GM18868 (cell line): ENCODE data around the gene TRIM5.
"Not testable (repeated sequence)": the region's sequence is repeated elsewhere in the genome, so short reads cannot be mapped to it uniquely, and the experiment has no call there.

ENCODE experiments used
- ATAC-seq: cut with Tn5 transposase; IDR thresholded peaks from one replicate; pipeline ENCODE4 v1.9.1; 2021; ENCODE audit warnings: mild to moderate bottlenecking, moderate library complexity; ENCODE audit not compliant: unreplicated experiment

TRIM5 gene, protein sequence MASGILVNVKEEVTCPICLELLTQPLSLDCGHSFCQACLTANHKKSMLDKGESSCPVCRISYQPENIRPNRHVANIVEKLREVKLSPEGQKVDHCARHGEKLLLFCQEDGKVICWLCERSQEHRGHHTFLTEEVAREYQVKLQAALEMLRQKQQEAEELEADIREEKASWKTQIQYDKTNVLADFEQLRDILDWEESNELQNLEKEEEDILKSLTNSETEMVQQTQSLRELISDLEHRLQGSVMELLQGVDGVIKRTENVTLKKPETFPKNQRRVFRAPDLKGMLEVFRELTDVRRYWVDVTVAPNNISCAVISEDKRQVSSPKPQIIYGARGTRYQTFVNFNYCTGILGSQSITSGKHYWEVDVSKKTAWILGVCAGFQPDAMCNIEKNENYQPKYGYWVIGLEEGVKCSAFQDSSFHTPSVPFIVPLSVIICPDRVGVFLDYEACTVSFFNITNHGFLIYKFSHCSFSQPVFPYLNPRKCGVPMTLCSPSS

DNA sequence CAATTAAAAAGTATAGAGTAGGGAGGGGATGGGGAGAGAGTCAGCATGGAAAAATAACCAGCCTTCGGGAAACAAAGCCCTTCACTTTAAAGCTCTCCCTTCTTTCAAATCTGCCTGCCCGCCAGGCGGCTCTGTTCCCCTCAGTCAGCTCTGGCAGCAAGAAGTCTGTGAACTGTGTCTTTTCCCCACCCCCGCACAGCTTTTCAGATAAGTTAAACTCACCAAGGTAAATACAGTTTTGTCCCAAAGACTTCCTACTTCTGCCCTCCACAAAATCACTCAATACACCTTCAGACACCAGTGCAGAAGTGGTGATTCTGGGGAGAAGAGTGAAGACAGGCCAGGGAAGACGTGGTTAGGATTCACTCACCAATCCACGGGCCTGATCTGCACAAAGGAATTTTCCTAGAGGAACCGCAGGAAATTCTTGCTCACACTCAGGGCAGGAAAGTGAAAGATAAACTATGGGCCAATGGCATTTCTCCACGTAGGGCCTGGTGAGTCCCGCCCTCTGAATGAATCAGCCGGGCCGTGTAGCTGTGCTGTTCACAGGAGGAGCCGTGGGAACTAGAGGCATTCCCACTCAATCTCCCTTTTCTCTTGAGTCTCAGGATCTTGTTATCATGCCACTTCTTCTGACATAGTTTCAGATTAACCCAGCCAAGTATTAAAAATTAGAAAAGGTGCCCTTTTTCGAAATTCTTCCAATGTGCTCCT, at the start of gene TRIM5:
Gene TRIM5 (minus strand): TSS at position 429 of the 717 bp plus-strand sequence. CDS start 4,897 bp downstream, outside the sequence.
- ATAC-seq: peak; percentile 77

DNA sequence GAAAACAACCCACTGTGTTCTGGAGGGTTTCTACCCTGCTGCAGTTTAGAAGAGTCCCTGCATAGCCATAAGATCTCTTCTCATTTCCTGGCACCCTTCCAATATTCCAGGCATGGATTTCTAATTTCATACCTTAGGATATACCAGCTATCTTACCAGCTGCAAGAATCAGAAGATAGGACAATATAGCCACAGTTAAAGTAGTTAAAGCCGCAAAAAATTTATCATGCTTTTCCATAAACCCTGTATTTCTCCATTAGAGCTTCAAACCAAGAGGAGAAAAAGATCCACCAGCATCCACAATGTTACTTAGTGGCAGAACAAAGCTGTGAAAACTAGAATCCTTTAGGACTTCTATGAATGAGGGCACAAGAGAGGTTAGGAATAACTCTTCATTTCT, 42.8 kb upstream of the TRIM5 start:
- ATAC-seq: no peak

DNA sequence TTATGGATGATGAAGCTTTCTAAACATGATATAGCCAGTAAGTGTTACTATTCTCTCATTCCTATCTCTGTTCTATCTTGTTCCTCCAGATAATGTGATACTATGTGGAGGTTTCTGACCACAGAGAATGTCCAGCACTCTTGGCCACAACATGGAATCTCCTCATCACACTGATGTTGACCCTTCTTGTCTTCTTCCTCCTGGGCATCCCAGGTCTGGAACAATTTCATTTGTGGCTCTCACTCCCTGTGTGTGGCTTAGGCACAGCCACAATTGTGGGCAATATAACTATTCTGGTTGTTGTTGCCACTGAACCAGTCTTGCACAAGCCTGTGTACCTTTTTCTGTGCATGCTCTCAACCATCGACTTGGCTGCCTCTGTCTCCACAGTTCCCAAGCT, 41.5 kb upstream of the TRIM5 start:
- no peak for ATAC-seq

DNA sequence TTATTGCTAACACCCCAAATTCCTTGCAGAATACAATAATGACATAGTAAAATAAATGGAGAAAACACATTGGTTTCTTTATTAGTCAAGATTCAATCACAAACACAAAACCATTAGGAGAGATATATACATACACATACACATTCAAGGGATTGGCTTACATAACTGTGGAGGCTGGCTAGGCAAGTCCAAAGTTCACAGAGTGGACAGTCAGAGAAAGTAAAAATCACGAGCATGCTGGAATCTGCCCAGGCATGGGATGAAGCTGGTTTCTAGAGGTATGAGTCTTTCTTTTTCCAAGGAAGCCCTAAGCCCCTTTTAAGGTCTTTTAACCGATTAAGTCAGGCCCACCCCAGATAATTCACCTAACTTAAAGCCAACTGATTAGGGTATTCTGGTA, 37.7 kb upstream of the TRIM5 start:
- ATAC-seq: no peak

DNA sequence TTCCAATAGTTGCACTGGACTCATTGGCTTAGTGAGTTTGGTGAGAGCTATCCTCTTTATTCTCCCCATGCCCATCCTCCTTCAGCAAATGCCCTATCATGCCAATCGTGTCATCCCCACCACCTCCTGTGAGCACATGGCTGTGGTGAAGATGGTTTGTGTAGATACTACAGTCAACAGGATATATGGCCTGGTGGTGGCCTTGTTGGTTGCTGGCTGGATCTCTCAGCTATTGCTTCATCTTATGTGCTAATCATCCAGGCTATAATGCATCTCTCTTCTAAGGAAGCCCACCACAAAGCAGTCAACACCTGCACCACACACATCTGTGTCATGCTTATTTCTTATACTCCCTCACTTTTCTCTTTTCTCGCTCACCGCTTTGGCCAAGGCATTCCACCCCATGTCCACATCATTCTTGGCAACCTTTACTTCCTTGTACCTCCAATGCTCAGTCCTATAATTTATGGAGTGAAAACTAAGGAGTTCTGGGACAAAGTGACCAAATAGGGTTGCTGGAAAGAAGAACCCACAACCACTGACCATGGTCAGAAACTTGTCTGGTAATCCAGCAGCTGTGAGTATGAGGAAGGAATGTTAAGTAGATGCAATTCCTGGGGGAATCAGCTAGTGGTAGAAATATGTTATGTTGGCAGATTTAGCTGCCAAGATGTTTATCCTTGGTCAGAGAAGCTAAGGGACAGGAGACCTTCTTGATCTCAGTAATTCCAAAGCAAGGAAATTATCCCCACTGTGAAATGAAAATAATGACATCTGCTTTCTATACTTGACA, 35.0 kb upstream of the TRIM5 start:
- no peak for ATAC-seq

DNA sequence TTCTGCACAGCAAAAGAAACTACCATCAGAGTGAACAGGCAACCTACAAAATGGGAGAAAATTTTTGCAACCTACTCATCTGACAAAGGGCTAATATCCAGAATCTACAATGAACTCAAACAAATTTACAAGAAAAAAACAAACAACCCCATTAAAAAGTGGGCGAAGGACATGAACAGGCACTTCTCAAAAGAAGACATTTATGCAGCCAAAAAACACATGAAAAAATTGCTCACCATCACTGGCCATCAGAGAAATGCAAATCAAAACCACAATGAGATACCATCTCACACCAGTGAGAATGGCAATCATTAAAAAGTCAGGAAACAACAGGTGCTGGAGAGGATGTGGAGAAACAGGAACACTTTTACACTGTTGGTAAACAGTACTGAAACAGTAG, 31.6 kb upstream of the TRIM5 start:
- not testable (repeated sequence) for ATAC-seq

DNA sequence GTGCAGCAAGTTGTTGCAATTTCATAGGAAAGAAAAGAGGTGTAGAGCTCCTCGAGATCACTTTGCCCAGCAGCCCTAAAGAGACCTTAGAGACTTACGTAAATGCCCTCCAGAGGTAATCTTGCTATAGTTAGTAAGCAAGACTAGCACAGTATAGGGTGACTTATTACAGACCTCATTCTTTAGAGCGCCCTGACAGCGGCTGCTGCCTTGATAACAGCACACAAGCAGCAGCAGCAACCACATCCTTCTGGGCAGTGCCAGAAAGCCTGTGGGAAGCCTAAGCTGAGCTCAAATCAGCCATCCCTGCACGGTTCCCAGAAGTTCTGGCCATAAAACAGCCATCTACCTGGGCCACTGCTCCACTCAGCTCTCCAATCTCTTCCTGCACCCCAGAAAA, 28.8 kb upstream of the TRIM5 start:
- ATAC-seq: no peak

DNA sequence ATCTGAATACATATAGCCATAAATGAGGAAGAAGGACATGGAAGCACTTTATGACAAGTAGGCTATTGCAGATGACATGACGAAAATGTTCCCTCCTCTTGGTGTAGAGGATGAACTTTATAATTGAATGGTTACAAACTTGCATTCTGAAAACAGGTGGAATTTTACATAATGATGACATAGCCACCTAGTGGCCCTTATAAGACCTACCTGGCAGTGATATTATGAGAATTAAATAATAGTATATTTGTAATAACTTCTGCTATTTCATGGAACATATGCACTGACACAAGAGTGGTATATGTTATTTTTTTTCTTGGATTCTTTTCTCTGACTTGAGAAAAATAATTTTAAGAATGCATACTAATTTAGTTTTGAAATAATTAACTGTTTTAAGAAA, 27.6 kb upstream of the TRIM5 start:
- peak; percentile 73 for ATAC-seq

DNA sequence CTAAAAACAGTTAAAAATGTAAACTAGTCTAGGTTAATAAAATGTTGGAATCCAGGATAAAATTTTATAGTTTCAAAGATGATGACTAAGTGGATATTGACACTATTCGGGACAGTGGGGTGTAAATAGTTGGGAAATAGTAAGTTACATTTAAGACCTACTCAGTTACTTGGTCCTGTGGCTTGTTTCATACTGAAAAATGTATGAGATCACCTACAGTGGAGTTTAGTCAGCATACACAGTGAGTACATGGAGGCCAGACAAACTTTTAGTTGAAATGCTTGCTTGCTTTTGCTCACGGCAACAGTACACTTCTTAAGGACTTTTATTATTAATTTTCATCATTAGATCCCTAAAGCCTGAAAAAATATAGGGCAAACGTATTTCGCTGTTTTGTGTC, 20.8 kb upstream of the TRIM5 start:
- no peak for ATAC-seq

DNA sequence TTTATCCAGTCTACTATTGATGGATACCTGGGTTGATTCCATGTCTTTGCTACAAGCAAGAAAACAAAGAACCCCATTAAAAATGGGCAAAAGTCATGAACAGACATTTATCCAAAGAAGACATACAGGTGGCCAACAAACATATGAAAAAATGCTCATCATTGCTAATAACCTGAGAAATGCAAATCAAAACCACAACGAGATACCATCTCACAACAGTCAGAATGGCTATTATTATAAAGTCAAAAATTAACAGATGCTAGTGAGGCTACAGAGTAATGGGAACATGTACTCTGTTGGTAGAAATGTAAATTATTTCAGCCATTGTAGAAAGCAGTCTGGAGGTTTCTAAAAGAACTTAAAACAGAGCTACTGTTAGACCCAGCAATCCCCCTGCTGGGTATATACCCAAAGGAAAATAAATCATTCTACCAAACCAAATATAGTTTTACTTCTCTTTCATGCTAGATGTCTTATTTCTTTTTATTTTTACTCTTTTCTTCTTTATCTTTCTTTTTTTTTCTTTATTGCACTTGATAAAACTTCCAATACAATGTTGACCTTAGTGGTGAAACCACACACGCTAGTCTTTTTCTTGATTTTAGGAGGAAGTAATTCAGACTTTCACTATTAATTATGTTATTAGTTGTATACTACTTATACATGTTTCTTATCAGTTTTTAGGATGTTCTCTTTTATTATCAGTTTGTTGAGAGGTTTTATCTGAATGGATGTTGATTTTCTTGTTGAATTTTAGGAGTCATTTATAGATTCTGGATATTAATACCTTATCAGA, 19.1 kb upstream of the TRIM5 start:
- ATAC-seq: peak; percentile 58

DNA sequence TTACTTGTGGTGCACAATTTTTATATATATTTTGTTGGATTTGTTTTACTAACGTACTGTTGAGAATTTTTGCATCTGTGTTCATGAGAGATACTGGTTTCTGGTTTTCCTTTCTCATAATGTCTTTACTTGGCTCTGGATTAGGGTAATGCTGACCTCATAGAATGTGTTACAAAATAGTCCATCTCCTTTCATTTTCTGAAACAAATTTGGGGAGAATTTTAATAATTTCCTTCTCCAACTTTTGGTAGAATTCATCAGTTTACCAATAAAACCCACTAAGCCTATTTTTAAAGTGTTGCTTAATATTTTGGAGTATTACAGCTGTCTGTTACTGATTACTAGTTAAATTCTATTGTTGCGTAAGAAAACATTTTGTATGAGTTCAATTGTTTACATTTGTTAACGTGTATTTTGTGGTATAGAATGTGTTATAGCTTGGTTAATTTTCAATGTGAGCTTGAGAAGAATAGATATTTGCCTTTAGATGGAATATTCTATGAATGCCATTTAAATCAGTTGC, 16.2 kb upstream of the TRIM5 start:
- no peak for ATAC-seq

DNA sequence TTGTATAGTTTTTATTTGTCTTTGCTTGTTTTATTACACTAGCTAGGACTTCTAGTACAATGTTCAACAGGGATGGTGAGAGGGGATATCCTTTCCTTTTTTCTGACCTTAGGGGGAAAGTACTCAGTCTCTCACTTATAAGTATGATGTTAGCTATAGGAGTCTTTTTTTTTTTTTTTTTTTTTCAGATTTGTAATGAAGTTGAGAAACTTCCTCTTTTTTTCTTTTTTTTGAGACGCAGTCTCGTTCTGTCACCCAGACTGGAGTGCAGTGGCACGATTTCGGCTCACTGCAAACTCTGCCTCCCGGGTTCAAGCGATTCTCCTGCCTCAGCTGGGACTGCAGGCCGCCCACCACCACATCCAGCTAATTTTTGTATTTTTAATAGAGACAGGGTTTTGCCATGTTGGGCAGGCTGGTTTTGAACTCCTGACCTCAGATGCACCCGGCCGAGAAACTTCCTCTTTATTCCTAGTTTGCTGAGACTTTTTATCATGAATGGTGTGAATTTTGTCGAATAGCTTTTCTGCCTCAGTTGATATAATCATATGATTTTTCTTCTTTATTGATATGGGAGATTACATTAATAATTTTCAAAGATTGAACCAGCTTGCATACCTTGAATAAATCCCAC, 15.7 kb upstream of the TRIM5 start:
- no peak for ATAC-seq

DNA sequence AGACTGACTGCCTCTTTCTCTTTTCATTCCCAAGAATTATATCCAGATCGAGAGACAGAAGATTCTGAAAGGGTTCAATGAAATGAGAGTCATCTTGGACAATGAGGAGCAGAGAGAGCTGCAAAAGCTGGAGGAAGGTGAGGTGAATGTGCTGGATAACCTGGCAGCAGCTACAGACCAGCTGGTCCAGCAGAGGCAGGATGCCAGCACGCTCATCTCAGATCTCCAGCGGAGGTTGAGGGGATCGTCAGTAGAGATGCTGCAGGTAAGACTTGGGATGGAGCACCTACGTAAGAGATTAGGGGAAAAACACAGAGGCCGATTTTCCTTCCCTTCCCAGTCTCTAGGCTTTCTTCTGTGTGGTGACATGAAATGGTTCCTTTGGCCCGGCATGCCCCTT, 13.4 kb upstream of the TRIM5 start:
- ATAC-seq: no peak

DNA sequence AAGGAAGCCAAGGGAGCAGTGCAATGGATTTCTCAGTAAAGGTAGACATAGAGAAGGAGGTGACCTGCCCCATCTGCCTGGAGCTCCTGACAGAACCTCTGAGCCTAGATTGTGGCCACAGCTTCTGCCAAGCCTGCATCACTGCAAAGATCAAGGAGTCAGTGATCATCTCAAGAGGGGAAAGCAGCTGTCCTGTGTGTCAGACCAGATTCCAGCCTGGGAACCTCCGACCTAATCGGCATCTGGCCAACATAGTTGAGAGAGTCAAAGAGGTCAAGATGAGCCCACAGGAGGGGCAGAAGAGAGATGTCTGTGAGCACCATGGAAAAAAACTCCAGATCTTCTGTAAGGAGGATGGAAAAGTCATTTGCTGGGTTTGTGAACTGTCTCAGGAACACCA, 11.3 kb upstream of the TRIM5 start:
- no peak for ATAC-seq

DNA sequence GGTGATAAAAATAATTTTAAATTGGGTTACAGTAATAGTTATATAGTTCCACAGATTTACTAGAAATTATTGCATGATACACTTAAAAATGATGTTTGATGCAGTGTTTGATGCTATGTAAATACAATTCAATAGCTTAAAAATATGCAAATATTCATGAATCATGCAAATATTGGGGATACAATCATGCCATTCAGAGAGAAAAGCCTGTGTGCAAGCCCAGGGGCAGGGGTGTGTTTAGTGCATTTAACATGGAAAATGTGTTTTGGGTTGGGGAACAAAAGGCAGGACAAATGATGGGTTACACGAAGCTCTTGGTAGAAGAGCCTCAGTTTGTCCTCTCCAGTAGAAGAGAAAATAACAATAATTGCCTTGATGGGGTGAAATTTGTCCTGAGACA, 10.7 kb upstream of the TRIM5 start:
- ATAC-seq: no peak

DNA sequence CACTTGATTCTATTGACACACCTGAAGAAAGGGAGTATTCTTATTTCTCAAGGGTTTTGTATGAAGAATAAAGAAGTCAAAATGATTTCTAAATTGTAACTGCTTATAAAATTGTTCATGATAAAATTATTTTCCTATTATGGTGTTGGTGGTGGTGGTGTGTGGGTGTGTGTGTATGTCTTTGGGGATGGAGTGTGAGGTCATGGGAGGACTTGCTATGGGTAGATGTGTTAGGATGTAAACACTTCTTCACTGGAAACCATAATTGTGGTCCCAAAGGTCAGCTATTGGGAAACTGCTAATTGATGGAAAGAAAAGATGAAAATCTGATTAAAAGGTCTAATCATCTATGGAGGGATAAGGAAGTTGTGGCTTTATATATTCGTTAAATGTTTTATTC, 9.8 kb upstream of the TRIM5 start:
- ATAC-seq: no peak

DNA sequence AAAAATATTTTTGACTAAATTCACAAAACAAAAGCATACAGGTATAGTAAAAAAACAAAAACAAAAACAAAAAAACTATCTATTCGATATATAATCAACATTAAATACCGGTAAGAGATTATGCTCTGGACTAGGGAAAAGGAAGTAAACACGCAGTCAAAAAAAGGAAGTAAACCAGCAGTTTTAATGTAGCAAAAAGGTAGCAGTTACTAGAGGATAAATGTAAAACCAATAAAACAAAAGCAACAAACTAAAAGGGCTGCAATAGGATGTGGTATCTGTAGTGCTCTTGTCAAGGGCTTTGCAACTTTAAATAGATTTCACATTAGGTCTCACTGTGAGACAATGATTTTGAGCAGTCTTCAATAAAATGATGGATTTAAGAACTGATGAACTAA, 7.1 kb upstream of the TRIM5 start:
- ATAC-seq: no peak

DNA sequence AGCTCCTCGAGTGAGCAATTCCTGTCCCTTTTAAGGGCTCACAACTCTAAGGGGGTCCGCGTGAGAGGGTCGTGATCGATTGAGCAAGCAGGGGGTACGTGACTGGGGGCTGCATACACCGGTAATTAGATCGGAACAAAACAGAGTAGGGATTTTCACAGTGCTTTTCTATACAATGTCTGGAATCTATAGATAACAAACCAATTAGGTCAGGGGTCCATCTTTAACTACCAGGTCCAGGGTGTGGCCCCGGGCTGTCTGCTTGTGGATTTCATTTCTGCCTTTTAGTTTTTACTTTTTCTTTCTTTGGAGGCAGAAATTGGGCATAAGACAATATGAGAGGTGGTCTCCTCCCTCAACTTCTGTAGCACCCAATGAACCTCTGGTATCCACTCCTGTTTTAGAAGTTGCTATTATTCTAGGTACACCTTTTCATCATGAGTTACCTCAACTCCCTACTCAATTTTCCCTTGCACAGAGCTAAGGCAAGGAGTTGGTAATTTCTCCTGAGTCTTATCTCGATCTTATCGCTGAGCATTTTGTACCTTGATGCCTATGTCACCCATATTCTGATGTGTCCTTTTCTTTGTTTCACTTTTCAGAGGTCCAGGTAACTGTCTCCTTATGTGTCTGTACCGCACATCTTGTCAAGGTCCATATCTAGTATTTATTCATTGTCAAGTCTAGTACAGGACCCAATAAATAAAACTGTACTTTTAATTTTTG, 6.5 kb upstream of the TRIM5 start:
- ATAC-seq: not testable (repeated sequence)

DNA sequence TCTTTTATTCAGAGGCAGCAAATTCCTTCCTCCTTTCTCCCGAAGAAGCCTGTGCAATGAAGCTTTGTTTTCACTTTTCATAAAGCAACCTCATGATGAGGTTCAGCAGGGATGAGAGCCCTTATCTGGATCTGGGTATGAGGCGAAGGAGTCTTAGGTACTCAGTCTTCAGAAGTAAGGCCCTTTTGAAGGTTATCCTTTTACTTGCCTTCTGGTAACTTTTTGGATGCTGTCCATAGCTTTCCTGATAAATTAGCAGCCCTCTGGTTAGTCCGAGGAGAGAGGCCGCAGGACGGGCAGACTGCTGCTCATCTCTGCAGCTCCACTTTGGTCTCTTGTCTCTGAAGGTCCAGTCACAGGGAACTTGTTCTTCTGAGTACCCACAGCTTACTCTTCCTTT, 5.9 kb upstream of the TRIM5 start:
- ATAC-seq: no peak
